HUES6 (cell line): ENCODE measurements around the gene GPR45.

Experiments used
- H3K27ac ChIP-seq: 2 replicates; pipeline ENCODE4 v1.7.0; 2013; ENCODE audit warnings: low read depth, mild to moderate bottlenecking, low read length, inconsistent platforms
- H3K27me3 ChIP-seq: 2 replicates; pipeline ENCODE4 v1.6.1; 2013; ENCODE audit warnings: low read length; ENCODE audit not compliant: control insufficient read depth, insufficient read depth
- H3K36me3 ChIP-seq: 2 replicates; pipeline ENCODE4 v1.6.1; 2013; ENCODE audit warnings: low read length; ENCODE audit not compliant: control insufficient read depth, insufficient read depth
- H3K4me1 ChIP-seq: 2 replicates; pipeline ENCODE4 v1.6.1; 2013; ENCODE audit warnings: low read length; ENCODE audit not compliant: control insufficient read depth, insufficient read depth
- H3K4me3 ChIP-seq: 2 replicates; pipeline ENCODE4 v1.5.1; 2013; ENCODE audit warnings: low read depth, low read length
- H3K9ac ChIP-seq: one replicate; pipeline ENCODE4 v1.6.1; 2013; ENCODE audit warnings: mild to moderate bottlenecking, low read length
- H3K9me3 ChIP-seq: 2 replicates; pipeline ENCODE4 v1.6.1; 2013; ENCODE audit warnings: low read depth, low read length; ENCODE audit not compliant: control insufficient read depth, insufficient read depth

The GPR45 gene

DNA sequence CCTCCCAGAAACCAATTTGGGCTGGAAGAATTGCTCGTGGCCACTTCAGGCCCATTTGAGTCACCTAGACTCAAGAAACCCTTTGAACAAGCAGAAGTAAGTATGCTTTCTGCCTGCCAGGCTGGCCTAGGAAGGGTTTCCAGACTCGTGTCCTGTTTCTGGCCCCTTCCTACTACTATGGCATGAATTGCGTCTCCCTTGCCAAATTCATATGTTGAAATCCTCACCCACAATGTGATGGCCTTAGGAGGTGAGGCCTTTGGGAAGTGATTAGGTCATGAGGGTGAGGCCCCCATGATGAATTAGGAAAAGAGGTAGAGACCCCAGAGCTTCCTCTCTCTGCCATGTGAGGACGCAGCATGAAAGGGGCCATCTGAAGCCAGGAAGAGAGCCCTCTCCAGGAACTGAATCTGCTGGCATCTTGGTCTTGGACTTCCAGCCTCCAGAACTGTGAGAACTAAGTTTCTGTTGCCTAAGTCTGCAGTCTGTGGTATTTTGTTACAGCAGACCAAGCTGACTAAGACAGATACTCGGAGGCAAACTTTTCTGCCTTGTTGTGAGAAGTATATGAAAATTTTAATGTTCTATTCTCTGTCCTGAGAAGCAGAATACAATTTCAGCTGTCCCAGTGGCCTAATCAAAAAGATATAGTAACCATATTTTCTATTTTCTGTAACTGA is 13.1 kb downstream of the GPR45 start:
- H3K9me3 ChIP-seq, result no peaks in the 10 kb centered on the region
- no peaks in the 10 kb centered on the region for H3K36me3 ChIP-seq
- H3K27ac ChIP-seq, result no peak overlapping the region
- no peak overlapping the region for H3K9ac ChIP-seq
- H3K4me1 ChIP-seq, result no peaks in the 10 kb centered on the region
- no peak overlapping the region for H3K4me3 ChIP-seq
- no peaks in the 10 kb centered on the region for H3K27me3 ChIP-seq

DNA sequence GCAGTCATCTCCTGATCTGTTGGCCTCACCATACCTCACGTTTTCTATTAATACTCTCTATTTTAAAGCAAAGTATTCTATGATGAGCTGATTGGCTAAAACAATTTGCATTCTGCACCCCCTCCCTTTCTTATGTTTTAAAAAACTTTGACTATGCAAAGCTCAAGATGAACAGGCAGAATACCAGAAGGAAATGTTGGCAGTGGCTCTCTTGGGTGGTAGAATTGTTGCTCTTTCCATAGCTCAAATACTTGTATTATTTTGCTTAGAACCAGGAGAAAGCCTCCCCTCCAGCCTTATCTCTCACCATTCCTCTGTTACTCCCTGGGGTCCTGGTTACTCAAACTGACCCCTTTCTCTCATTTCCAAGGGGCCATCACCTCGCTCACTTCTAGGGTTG is 14.4 kb downstream of the GPR45 start:
- H3K4me3 ChIP-seq, result no peak overlapping the region
- no peaks in the 10 kb centered on the region for H3K27me3 ChIP-seq
- H3K36me3 ChIP-seq, result no peaks in the 10 kb centered on the region
- no peak overlapping the region for H3K27ac ChIP-seq
- H3K9ac ChIP-seq, result no peak overlapping the region
- no peaks in the 10 kb centered on the region for H3K4me1 ChIP-seq
- no peaks in the 10 kb centered on the region for H3K9me3 ChIP-seq

DNA sequence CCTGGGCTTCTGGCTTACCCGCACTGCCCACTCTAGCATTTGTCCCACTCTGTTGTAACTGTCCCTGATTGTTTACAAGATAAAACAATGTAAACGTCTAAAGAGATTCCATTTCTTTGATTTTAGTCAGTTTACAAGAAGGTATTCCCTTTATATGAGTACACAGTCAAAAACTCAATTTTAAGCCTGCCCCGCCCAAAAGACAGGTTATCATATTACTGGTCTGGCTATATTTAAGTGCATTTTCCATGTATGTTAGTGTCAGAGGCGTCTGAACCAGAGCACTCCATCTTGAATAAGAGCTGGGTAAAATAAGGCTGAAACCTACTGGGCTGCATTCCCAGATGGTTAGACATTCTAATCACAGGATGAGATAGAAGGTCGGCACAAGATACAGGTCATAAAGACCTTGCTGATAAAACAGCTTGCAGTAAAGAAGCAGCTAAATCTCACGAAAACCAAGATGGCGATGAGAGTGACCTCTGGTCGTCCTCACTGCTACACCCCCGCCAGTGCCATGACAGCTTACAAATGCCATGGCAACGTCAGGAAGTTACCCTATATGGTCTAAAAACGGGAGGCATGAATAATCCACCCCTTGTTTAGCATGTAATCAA is 15.0 kb downstream of the GPR45 start:
- no peaks in the 10 kb centered on the region for H3K27me3 ChIP-seq
- H3K36me3 ChIP-seq, result no peaks in the 10 kb centered on the region
- no peak overlapping the region for H3K27ac ChIP-seq
- no peak overlapping the region for H3K4me3 ChIP-seq
- no peaks in the 10 kb centered on the region for H3K9me3 ChIP-seq
- no peaks in the 10 kb centered on the region for H3K4me1 ChIP-seq
- no peak overlapping the region for H3K9ac ChIP-seq

DNA sequence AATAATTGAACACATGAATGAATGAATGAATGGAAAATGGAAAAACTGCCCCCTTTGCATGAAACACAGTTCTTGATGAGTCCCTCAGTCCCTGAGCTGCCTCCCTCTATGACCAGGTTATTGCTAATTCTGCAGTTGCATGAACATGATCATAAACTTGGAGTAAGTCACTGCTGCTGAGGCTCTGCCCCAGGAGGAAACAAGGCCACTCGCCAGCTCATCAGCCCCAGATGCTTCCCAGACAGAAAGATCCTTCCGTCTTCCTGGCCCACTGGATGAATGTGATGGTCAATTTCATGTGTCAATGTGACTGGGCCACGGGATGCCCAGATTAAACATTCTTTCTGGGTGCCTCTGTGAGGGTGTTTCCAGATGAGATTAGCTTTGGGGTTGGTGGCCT is 16.4 kb downstream of the GPR45 start:
- Histone ChIP-seq H3K4me1 (peaks cover under 1% of the 10 kb centered on the region; the same call in 1 of the 2 replicates), H3K9ac (no peak overlapping the region), H3K9me3 (no peaks in the 10 kb centered on the region), H3K4me3 (no peak overlapping the region), H3K27me3 (no peaks in the 10 kb centered on the region), H3K27ac (no peak overlapping the region), H3K36me3 (no peaks in the 10 kb centered on the region)

DNA sequence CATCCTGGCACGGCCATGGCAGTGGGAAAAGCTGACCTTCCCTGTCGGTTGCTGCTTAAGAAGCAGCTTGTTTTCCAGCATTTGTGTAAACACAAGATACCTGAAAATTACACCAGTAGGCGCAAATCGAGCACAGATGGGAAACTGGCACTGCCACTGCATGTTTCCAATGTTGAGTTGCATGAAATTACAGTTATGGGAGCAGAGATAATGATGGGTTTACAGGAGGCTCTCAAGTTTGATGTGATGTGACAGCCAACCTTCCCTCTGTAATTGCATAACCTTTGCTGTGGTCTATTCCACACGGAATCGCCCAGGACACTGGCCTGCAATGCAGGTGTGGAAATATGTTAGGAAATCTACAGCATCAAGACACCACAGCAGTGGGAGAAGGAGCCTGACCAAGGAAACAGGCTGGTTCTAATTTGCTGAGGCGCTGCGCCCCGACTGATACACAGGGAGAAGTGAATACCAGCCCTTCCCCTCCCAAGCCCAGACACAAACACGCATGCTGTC is 17.4 kb downstream of the GPR45 start:
- H3K36me3 ChIP-seq, result no peaks in the 10 kb centered on the region
- H3K9ac ChIP-seq, result no peak overlapping the region
- no peaks in the 10 kb centered on the region for H3K27me3 ChIP-seq
- no peak overlapping the region for H3K27ac ChIP-seq
- no peaks in the 10 kb centered on the region for H3K9me3 ChIP-seq
- H3K4me3 ChIP-seq, result no peak overlapping the region
- H3K4me1 ChIP-seq, result peaks cover 3% of the 10 kb centered on the region; the same call in 1 of the 2 replicates

DNA sequence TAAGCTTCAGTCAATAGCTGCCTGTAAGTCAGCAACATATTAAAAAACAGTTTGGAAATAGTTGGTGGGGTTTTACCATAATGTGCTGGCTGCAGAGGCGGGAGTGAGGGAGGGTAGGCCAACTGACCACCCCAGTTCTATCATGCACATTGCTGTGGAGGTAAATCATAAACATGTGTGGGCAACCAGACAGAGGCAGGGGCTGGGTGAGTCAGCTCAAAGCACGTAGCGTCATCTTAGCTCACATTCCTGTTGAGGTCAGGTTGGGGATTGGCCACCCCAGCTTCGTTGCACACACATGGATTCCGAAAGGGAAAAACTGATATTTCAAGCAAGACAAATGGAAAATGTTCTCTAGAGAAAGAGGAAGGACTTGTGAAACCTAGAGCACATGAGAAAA is 19.5 kb downstream of the GPR45 start:
- H3K27ac ChIP-seq, result no peak overlapping the region
- no peak overlapping the region for H3K9ac ChIP-seq
- peaks cover 3% of the 10 kb centered on the region; the same call in 1 of the 2 replicates for H3K4me1 ChIP-seq
- 0 out of 2 replicates have a peak, but pooled peaks cover 4% of the 10 kb centered on the region for H3K36me3 ChIP-seq
- no peaks in the 10 kb centered on the region for H3K27me3 ChIP-seq
- no peak overlapping the region for H3K4me3 ChIP-seq
- H3K9me3 ChIP-seq, result no peaks in the 10 kb centered on the region

DNA sequence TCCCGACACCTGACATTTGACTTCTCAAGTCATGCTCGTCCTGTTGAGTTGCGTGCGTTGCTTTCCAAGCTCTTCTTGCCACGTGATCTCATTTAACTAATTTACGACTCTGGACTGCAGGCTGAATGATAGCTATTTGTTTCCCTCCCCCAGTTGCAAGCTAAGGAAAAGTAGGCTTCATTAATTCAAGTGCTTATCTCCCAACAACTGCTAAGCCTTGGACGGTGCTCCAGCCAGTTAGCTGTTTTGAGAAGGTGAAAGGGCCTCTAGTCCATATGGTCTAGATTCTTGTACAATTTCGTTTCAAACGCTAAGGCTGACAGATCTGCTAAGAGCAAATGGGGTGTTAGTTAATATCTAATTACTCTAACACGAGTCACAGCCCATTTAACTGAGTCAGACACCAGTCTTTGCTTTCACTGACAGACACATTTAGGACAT is 21.1 kb downstream of the GPR45 start:
- no peak overlapping the region for H3K27ac ChIP-seq
- peaks cover 18% of the 10 kb centered on the region for H3K36me3 ChIP-seq
- H3K9ac ChIP-seq, result no peak overlapping the region
- H3K27me3 ChIP-seq, result no peaks in the 10 kb centered on the region
- no peaks in the 10 kb centered on the region for H3K9me3 ChIP-seq
- H3K4me3 ChIP-seq, result no peak overlapping the region
- peaks cover 3% of the 10 kb centered on the region; the same call in 1 of the 2 replicates for H3K4me1 ChIP-seq

DNA sequence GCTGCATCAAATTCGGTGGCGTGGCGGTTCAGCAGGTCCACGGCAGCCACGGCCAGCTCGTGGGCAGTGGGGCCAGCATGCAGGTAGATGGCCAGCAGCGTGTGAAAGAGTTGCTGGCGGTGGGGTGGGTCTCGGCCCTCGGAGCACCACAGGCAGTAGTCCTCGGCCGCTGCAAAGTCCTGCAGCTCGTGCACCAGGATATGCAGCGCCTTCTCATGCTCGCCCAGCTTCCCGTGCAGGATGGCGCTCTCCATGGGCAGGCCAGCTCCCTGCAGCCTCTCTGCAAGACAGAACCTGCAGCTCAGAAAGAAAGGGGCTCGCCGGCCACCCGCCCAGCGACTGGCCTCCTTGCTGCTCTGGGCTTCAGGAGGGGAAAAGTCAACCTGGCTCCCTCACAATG is 27.9 kb downstream of the GPR45 start:
- Histone ChIP-seq H3K4me3 (no peak overlapping the region), H3K9me3 (no peaks in the 10 kb centered on the region), H3K36me3 (peaks cover 75% of the 10 kb centered on the region), H3K9ac (no peak overlapping the region), H3K27ac (no peak overlapping the region), H3K27me3 (no peaks in the 10 kb centered on the region), H3K4me1 (no peaks in the 10 kb centered on the region)

DNA sequence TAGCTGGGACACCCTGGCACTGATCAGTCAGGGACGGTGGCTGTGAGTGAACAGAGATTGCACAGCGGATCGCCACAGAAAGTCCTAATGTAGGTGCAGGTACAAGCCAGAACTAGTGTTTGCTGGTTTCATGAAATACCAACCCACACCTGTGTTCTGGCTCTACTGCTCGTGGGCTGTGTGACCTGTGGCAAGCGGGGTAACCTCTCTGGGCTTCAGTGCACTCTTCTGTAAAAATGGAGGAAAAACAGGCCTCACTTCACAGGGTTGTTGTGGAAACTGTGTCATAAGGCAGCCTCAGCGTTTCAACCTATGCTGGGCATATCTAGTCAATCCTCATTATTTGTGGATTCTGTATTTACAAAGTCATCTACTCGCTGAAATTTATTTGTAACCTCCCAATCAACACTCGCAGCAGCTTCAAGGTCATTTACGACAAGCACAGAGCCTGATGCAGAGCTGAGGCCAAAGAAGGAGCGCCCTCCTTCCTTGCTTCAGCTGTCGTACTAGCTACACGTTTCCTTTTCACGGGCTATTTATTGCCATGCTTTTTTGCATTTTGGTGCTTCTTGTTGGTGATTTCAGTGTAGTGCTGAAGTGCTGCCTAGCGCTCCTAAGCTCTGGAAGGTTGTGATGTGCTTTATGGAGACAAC is 30.0 kb downstream of the GPR45 start:
- H3K27ac ChIP-seq, result no peak overlapping the region
- no peaks in the 10 kb centered on the region for H3K4me1 ChIP-seq
- H3K4me3 ChIP-seq, result no peak overlapping the region
- H3K9me3 ChIP-seq, result no peaks in the 10 kb centered on the region
- peaks cover 84% of the 10 kb centered on the region for H3K36me3 ChIP-seq
- H3K27me3 ChIP-seq, result no peaks in the 10 kb centered on the region
- H3K9ac ChIP-seq, result no peak overlapping the region

DNA sequence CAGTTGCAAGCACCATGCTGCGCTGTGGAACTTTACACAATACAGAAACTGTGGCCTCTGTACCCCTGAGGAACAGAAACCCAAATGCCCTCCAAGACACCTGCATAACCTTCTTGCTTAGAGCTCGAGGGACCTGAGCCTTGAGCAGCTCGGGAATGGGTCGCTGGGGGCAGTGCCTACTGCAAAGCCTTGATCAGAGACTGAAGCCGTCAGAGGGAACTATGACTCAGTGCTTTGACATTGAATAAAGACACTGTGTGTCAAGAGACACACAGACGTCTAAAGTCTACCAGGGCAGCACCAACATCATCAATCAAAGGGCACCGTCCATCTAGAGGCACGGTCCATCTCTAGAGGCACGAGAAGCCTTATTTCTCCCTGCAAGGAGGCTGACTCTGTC is 30.6 kb downstream of the GPR45 start:
- no peak overlapping the region for H3K27ac ChIP-seq
- H3K4me3 ChIP-seq, result no peak overlapping the region
- H3K36me3 ChIP-seq, result peaks cover 84% of the 10 kb centered on the region
- no peaks in the 10 kb centered on the region for H3K4me1 ChIP-seq
- no peak overlapping the region for H3K9ac ChIP-seq
- H3K9me3 ChIP-seq, result no peaks in the 10 kb centered on the region
- H3K27me3 ChIP-seq, result no peaks in the 10 kb centered on the region

DNA sequence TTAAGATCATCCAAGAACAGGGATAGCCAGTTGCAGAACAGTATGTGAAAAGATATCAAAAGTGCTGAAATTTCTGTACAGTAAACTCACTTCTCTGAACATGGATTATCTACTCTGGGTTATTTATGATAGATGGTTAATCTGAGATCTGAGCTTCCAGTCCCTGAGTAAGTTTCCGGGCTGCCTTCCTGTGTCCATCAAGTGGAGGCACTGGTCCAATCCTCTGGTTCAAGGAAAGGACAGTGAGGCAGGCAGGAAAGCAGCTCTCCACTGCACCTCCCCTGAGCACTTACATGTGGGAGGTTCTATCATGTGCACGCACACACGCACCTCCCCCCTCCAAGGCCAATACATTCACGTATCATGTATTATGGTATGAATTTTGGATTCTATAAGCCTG is 32.5 kb downstream of the GPR45 start:
- no peaks in the 10 kb centered on the region for H3K4me1 ChIP-seq
- H3K9ac ChIP-seq, result no peak overlapping the region
- peaks cover 77% of the 10 kb centered on the region for H3K36me3 ChIP-seq
- H3K27me3 ChIP-seq, result no peaks in the 10 kb centered on the region
- H3K9me3 ChIP-seq, result no peaks in the 10 kb centered on the region
- H3K4me3 ChIP-seq, result no peak overlapping the region
- no peak overlapping the region for H3K27ac ChIP-seq
